ENCODE measurements around the gene AP1M2.
"Not testable (repeated sequence)": the region's sequence is repeated elsewhere in the genome, so short reads cannot be mapped to it uniquely, and the experiment has no call there.

The AP1M2 gene

DNA sequence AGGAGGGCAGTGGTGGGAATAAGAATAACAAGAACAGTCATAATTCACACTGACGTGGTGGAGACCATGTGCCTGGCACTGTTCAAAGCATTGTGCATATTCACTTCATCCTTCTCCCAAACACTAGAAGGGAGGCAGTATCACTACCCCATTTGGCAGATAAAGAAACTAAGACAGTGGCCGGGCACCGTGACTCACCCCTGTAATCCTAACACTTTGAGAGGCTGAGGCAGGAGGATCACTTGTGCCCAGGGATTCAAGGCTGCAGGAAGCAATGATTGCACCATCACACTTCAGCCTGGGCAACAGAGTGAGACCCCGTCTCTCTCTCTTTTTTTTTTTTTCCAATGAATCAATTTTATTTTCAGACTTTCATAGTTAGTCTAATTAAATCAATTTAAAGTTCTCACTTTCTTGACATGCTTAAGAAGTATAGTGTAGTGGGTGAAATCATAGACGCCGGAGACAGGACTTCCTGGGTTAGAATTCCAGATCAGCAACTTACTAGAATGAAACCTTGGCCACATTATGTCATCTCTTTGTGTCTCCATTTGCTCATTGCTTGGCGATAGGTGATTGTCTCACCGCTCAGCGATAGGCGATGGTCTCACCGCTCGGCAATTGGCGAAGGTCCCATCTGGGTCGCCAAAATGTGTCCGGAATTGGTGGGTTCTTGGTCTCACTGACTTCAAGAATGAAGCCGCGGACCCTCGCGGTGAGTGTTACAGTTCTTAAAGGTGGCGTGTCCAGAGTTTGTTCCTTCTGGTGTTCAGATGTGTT lies 48.7 kb downstream of the AP1M2 start:
- WGBS (ENCODE audit: insufficient coverage, insufficient read length) = no CpG with 5 or more reads among the region's 20 CpGs
- no peak overlapping the region for H3K27ac ChIP-seq (ENCODE audit: low read length)
- DNase-seq (ENCODE audit: low read depth, low spot score) = no peak
- no peaks in the 10 kb centered on the region for H3K36me3 ChIP-seq (ENCODE audit: control insufficient read depth, insufficient read depth, low read length)
- no peaks in the 10 kb centered on the region for H3K27me3 ChIP-seq (ENCODE audit: control insufficient read depth, insufficient read depth, low read length)
- no peaks in the 10 kb centered on the region for H3K4me1 ChIP-seq (ENCODE audit: control insufficient read depth, insufficient read depth, low read length)
- no peak overlapping the region for H3K4me3 ChIP-seq (ENCODE audit: low read length)
- no peaks in the 10 kb centered on the region for H3K9me3 ChIP-seq (ENCODE audit: control insufficient read depth, insufficient read depth, low read length)

GRCh38 chr19:10537668-10538067 lies 49.4 kb downstream of the AP1M2 start:
- no peak overlapping the region for H3K27ac ChIP-seq (ENCODE audit: low read length)
- WGBS (ENCODE audit: insufficient coverage, insufficient read length) = no CpG with 5 or more reads among the region's 11 CpGs
- no peaks in the 10 kb centered on the region for H3K9me3 ChIP-seq (ENCODE audit: control insufficient read depth, insufficient read depth, low read length)
- no peaks in the 10 kb centered on the region for H3K36me3 ChIP-seq (ENCODE audit: control insufficient read depth, insufficient read depth, low read length)
- no peaks in the 10 kb centered on the region for H3K27me3 ChIP-seq (ENCODE audit: control insufficient read depth, insufficient read depth, low read length)
- DNase-seq (ENCODE audit: low read depth, low spot score) = no peak
- no peak overlapping the region for H3K4me3 ChIP-seq (ENCODE audit: low read length)
- H3K4me1 ChIP-seq (ENCODE audit: control insufficient read depth, insufficient read depth, low read length) = no peaks in the 10 kb centered on the region

GRCh38 chr19:10535613-10536012 lies 51.5 kb downstream of the AP1M2 start:
- H3K27me3 ChIP-seq (ENCODE audit: control insufficient read depth, insufficient read depth, low read length) = no peaks in the 10 kb centered on the region
- WGBS (ENCODE audit: insufficient coverage, insufficient read length) = no CpG with 5 or more reads among the region's 6 CpGs
- H3K27ac ChIP-seq (ENCODE audit: low read length) = no peak overlapping the region
- H3K36me3 ChIP-seq (ENCODE audit: control insufficient read depth, insufficient read depth, low read length) = no peaks in the 10 kb centered on the region
- no peak overlapping the region for H3K4me3 ChIP-seq (ENCODE audit: low read length)
- H3K4me1 ChIP-seq (ENCODE audit: control insufficient read depth, insufficient read depth, low read length) = no peaks in the 10 kb centered on the region
- no peaks in the 10 kb centered on the region for H3K9me3 ChIP-seq (ENCODE audit: control insufficient read depth, insufficient read depth, low read length)
- DNase-seq (ENCODE audit: low read depth, low spot score) = no peak

DNA sequence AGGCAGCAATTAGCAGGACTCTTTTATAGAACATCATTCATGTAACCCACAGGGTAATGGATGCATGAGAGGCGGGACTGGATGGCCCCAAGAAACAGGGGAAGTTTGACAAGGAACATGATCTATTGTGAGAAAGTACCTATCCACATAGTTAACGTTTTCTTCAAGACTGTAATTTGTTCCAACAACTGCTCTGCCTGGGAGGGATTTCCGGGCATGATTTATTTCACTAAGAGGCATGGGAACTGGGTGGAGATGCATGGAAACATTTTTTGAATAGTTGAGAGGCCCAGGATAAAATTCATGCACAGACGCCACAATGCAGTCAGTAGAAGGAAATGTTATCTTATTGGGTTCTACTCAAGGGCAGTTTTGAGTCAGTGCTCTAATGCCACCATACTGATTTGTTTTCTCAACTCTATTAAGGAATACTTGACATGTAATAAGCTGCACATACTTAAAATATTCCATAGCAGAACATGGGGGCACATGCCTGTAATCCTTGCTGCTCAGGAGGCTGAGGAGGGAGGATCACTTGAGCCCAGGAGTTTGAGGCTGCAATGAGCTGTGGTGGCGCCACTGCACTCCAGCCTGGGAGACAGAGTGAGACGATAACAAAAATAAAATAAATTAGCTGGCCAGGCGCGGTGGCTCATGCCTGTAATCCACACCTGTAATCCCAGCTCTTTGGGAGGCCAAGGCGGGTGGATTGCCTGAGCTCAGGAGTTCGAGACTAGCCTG lies 53.3 kb downstream of the AP1M2 start:
- Histone ChIP-seq H3K27me3 (ENCODE audit: control insufficient read depth, insufficient read depth, low read length) (no peaks in the 10 kb centered on the region), H3K27ac (ENCODE audit: low read length) (no peak overlapping the region), H3K36me3 (ENCODE audit: control insufficient read depth, insufficient read depth, low read length) (no peaks in the 10 kb centered on the region), H3K4me3 (ENCODE audit: low read length) (no peak overlapping the region), H3K9me3 (ENCODE audit: control insufficient read depth, insufficient read depth, low read length) (no peaks in the 10 kb centered on the region), H3K4me1 (ENCODE audit: control insufficient read depth, insufficient read depth, low read length) (no peaks in the 10 kb centered on the region)
- no peak for DNase-seq (ENCODE audit: low read depth, low spot score)
- WGBS (ENCODE audit: insufficient coverage, insufficient read length) = no CpG with 5 or more reads among the region's 10 CpGs

DNA sequence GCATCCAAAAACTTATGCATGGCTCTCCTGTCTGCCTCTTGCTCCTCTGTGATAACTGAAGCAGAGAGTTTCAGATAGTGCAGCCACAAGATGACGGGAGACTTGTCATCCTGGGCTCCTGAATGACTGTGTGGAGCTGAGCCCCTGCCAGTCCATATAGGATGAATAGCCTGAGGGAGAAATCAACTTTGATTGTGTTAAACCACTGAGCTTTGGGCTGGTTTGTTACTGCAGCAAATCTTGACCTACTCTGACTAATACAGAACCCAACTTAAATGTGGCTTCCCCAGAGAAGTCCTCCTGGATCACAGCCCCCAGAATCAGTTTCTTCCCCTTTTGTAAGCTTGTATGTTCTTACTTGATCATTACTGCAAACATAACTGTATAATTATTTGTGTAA lies 54.7 kb downstream of the AP1M2 start:
- no peaks in the 10 kb centered on the region for H3K27me3 ChIP-seq (ENCODE audit: control insufficient read depth, insufficient read depth, low read length)
- H3K36me3 ChIP-seq (ENCODE audit: control insufficient read depth, insufficient read depth, low read length) = no peaks in the 10 kb centered on the region
- WGBS (ENCODE audit: insufficient coverage, insufficient read length) = no CpG with 5 or more reads among the region's 1 CpG
- H3K27ac ChIP-seq (ENCODE audit: low read length) = no peak overlapping the region
- H3K4me3 ChIP-seq (ENCODE audit: low read length) = no peak overlapping the region
- H3K4me1 ChIP-seq (ENCODE audit: control insufficient read depth, insufficient read depth, low read length) = no peaks in the 10 kb centered on the region
- no peaks in the 10 kb centered on the region for H3K9me3 ChIP-seq (ENCODE audit: control insufficient read depth, insufficient read depth, low read length)
- DNase-seq (ENCODE audit: low read depth, low spot score) = no peak

GRCh38 chr19:10526887-10527286 lies 60.2 kb downstream of the AP1M2 start:
- not testable (repeated sequence) for DNase-seq (ENCODE audit: low read depth, low spot score); H3K27ac ChIP-seq (ENCODE audit: low read length); H3K4me3 ChIP-seq (ENCODE audit: low read length); H3K9me3 ChIP-seq (ENCODE audit: control insufficient read depth, insufficient read depth, low read length); H3K27me3 ChIP-seq (ENCODE audit: control insufficient read depth, insufficient read depth, low read length); H3K4me1 ChIP-seq (ENCODE audit: control insufficient read depth, insufficient read depth, low read length); H3K36me3 ChIP-seq (ENCODE audit: control insufficient read depth, insufficient read depth, low read length)
- 100% methylated on average over 2 of the region's 8 CpGs for WGBS (ENCODE audit: insufficient coverage, insufficient read length)

GRCh38 chr19:10525636-10526035 lies 61.5 kb downstream of the AP1M2 start:
- no peak overlapping the region for H3K4me3 ChIP-seq (ENCODE audit: low read length)
- no peaks in the 10 kb centered on the region for H3K9me3 ChIP-seq (ENCODE audit: control insufficient read depth, insufficient read depth, low read length)
- H3K27ac ChIP-seq (ENCODE audit: low read length) = no peak overlapping the region
- H3K27me3 ChIP-seq (ENCODE audit: control insufficient read depth, insufficient read depth, low read length) = no peaks in the 10 kb centered on the region
- WGBS (ENCODE audit: insufficient coverage, insufficient read length) = no CpG with 5 or more reads among the region's 7 CpGs
- DNase-seq (ENCODE audit: low read depth, low spot score) = no peak
- H3K4me1 ChIP-seq (ENCODE audit: control insufficient read depth, insufficient read depth, low read length) = no peaks in the 10 kb centered on the region
- H3K36me3 ChIP-seq (ENCODE audit: control insufficient read depth, insufficient read depth, low read length) = no peaks in the 10 kb centered on the region

DNA sequence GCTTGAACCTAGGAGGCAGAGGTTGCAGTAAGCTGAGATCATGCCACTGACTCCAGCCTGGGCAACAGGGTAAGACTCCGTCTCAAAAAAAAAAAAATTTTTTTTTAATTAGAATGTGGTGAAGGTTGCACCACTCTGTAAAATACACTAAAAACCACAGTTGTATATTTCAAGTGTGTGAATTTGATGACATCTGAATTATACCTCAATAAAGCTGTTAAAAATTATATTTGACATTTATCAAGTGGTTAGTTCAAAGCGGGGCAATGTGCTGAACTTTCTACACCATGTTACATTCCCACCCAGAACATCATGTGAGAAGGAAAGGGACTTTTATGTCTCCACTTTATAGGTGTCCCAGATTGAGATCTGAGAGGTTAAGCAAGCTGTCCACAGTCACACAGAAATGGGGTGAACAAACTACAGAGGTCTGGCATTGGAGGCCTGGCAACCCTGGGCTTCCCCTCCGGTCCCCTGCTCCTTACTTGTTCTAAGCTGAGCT lies 63.9 kb downstream of the AP1M2 start:
- Histone ChIP-seq H3K27ac (ENCODE audit: low read length) (no peak overlapping the region), H3K27me3 (ENCODE audit: control insufficient read depth, insufficient read depth, low read length) (no peaks in the 10 kb centered on the region; the same call in 1 of the 2 replicates), H3K4me1 (ENCODE audit: control insufficient read depth, insufficient read depth, low read length) (no peaks in the 10 kb centered on the region; the same call in 1 of the 2 replicates), H3K9me3 (ENCODE audit: control insufficient read depth, insufficient read depth, low read length) (no peaks in the 10 kb centered on the region), H3K36me3 (ENCODE audit: control insufficient read depth, insufficient read depth, low read length) (no peaks in the 10 kb centered on the region), H3K4me3 (ENCODE audit: low read length) (no peak overlapping the region)
- no CpG with 5 or more reads among the region's 3 CpGs for WGBS (ENCODE audit: insufficient coverage, insufficient read length)
- no peak for DNase-seq (ENCODE audit: low read depth, low spot score)

Measured in iPS DF 6.9 (cell line).